GF-D8 (cell line): Measurements from ENCODE around the gene TRRAP.

Source experiments
- DNase-seq: peaks from one replicate; lab custom pipeline; 2025; lab: John Stamatoyannopoulos, UW

TRRAP gene

GRCh38 chr7:99006739-99007424, 128.6 kb downstream of the TRRAP start:
- no peak for DNase-seq

GRCh38 chr7:99008181-99008631, 129.9 kb downstream of the TRRAP start:
- no peak for DNase-seq

- no peak for DNase-seq
Measured at GRCh38 chr7:99008921-99009530, 130.7 kb downstream of the TRRAP start.

GRCh38 chr7:99010281-99010680, 131.9 kb downstream of the TRRAP start:
- no peak for DNase-seq

- DNase-seq, result no peak
Measured at GRCh38 chr7:99011341-99011705, 133.0 kb downstream of the TRRAP start.

- no peak for DNase-seq
Measured at GRCh38 chr7:99011706-99012404, 133.5 kb downstream of the TRRAP start.

GRCh38 chr7:99012722-99013121, 134.4 kb downstream of the TRRAP start:
- DNase-seq, result no peak

- no peak for DNase-seq
Measured at GRCh38 chr7:99013266-99014112, 135.2 kb downstream of the TRRAP start.

- no peak for DNase-seq
Measured at GRCh38 chr7:99014113-99014985, 136.0 kb downstream of the TRRAP start.

- no peak for DNase-seq
Measured at GRCh38 chr7:99016196-99016595, 137.9 kb downstream of the TRRAP start.

GRCh38 chr7:99019523-99020412, 141.4 kb downstream of the TRRAP start:
- no peak for DNase-seq

GRCh38 chr7:99020413-99020715, 142.0 kb downstream of the TRRAP start:
- no peak for DNase-seq

- no peak for DNase-seq
Measured at GRCh38 chr7:99021941-99022560, 143.7 kb downstream of the TRRAP start.

GRCh38 chr7:99024066-99024465, 145.7 kb downstream of the TRRAP start:
- no peak for DNase-seq

GRCh38 chr7:99027241-99027640, 148.9 kb downstream of the TRRAP start:
- no peak for DNase-seq

- DNase-seq, result no peak
Measured at GRCh38 chr7:99027841-99028240, 149.5 kb downstream of the TRRAP start.

- DNase-seq, result no peak
Measured at GRCh38 chr7:99028261-99028973, 150.1 kb downstream of the TRRAP start.

GRCh38 chr7:99029466-99030435, 151.4 kb downstream of the TRRAP start:
- DNase-seq, result no peak
